GM18909 (cell line): Measurements from ENCODE around the gene DNAJC13.
"Not testable (repeated sequence)": the region's sequence is repeated elsewhere in the genome, so short reads cannot be mapped to it uniquely, and the experiment has no call there.

Experiments
- ATAC-seq: cut with Tn5 transposase; IDR thresholded peaks from one replicate; pipeline ENCODE4 v1.9.1; 2021; ENCODE audit warnings: mild to moderate bottlenecking; ENCODE audit not compliant: unreplicated experiment, poor library complexity

DNAJC13 gene

GRCh38 chr3:132416807-132417694 is at the start of gene DNAJC13:
DNAJC13 (plus strand) TSS chr3:132417502; CDS start chr3:132434551, 17,049 bp downstream.
- peak; percentile 92 for ATAC-seq

- no peak for ATAC-seq
Measured at GRCh38 chr3:132368515-132368914, 48.8 kb upstream of the DNAJC13 start.

GRCh38 chr3:132368962-132369361 is 48.3 kb upstream of the DNAJC13 start:
- no peak for ATAC-seq

GRCh38 chr3:132376945-132377354 is 40.4 kb upstream of the DNAJC13 start:
- not testable (repeated sequence) for ATAC-seq

- no peak for ATAC-seq
Measured at GRCh38 chr3:132378048-132378762, 39.1 kb upstream of the DNAJC13 start.

GRCh38 chr3:132378846-132379245 is 38.5 kb upstream of the DNAJC13 start:
- no peak for ATAC-seq

GRCh38 chr3:132380920-132381319 is 36.4 kb upstream of the DNAJC13 start:
- ATAC-seq: no peak

GRCh38 chr3:132381348-132381944 is 35.9 kb upstream of the DNAJC13 start:
- ATAC-seq: no peak

- ATAC-seq: no peak
Measured at GRCh38 chr3:132382267-132382666, 35.0 kb upstream of the DNAJC13 start.

GRCh38 chr3:132382688-132383194 is 34.6 kb upstream of the DNAJC13 start:
- ATAC-seq: no peak

GRCh38 chr3:132386259-132386658 is 31.0 kb upstream of the DNAJC13 start:
- ATAC-seq: no peak

GRCh38 chr3:132392675-132393074 is 24.6 kb upstream of the DNAJC13 start:
- not testable (repeated sequence) for ATAC-seq

- ATAC-seq: no peak
Measured at GRCh38 chr3:132394320-132394719, 23.0 kb upstream of the DNAJC13 start.

GRCh38 chr3:132395126-132395525 is 22.2 kb upstream of the DNAJC13 start:
- no peak for ATAC-seq

- no peak for ATAC-seq
Measured at GRCh38 chr3:132396255-132396654, 21.0 kb upstream of the DNAJC13 start.

- ATAC-seq: not testable (repeated sequence)
Measured at GRCh38 chr3:132396776-132397175, 20.5 kb upstream of the DNAJC13 start.

GRCh38 chr3:132399054-132399929 is 18.0 kb upstream of the DNAJC13 start:
- peak; percentile 59 for ATAC-seq

- no peak for ATAC-seq
Measured at GRCh38 chr3:132401255-132401654, 16.0 kb upstream of the DNAJC13 start.

- no peak for ATAC-seq
Measured at GRCh38 chr3:132404276-132404675, 13.0 kb upstream of the DNAJC13 start.

GRCh38 chr3:132405188-132405587 is 12.1 kb upstream of the DNAJC13 start:
- no peak for ATAC-seq
